ENCODE measurements around the gene EIF2D.
"Not testable (repeated sequence)": the region's sequence is repeated elsewhere in the genome, so short reads cannot be mapped to it uniquely, and the experiment has no call there.

Gene EIF2D

GRCh38 chr1:206635080-206635977, 23.1 kb upstream of the EIF2D start, which contains the start of gene DYRK3:
Gene DYRK3, plus strand, starts transcription at chr1:206635536. Its CDS starts 168 bp downstream, at chr1:206635704.
- DNase-seq = peak; percentile 91

- peak; percentile 80 for DNase-seq
These were observed 22.3 kb upstream of the EIF2D start for GRCh38 chr1:206634365-206635079.

- DNase-seq = no peak
These were observed 21.4 kb upstream of the EIF2D start for GRCh38 chr1:206633708-206634121.

GRCh38 chr1:206631085-206631509, 18.8 kb upstream of the EIF2D start:
- DNase-seq = peak; percentile 3

- no peak for DNase-seq
These were observed 16.7 kb upstream of the EIF2D start for GRCh38 chr1:206628916-206629315.

- DNase-seq = not testable (repeated sequence)
These were observed 14.1 kb upstream of the EIF2D start for GRCh38 chr1:206626396-206626795.

- no peak for DNase-seq
These were observed 2.9 kb downstream of the EIF2D start for GRCh38 chr1:206609229-206609991.

- peak; percentile 59 for DNase-seq
These were observed 4.1 kb downstream of the EIF2D start for GRCh38 chr1:206608108-206608698.

- no peak for DNase-seq
These were observed 5.4 kb downstream of the EIF2D start for GRCh38 chr1:206606867-206607266.

- DNase-seq = no peak
These were observed 7.4 kb downstream of the EIF2D start for GRCh38 chr1:206604861-206605260.

GRCh38 chr1:206600527-206600926, 11.7 kb downstream of the EIF2D start:
- DNase-seq = no peak

GRCh38 chr1:206596319-206596666, 16.0 kb downstream of the EIF2D start:
- no peak for DNase-seq

- DNase-seq = no peak
These were observed 16.5 kb downstream of the EIF2D start for GRCh38 chr1:206595581-206596318.

- DNase-seq = no peak
These were observed 18.8 kb downstream of the EIF2D start for GRCh38 chr1:206593351-206593925.

- DNase-seq = no peak
These were observed 20.6 kb downstream of the EIF2D start for GRCh38 chr1:206591696-206592095.

GRCh38 chr1:206591226-206591625, 21.0 kb downstream of the EIF2D start:
- no peak for DNase-seq

GRCh38 chr1:206590025-206590758, 22.1 kb downstream of the EIF2D start:
- no peak for DNase-seq

- no peak for DNase-seq
These were observed 23.1 kb downstream of the EIF2D start for GRCh38 chr1:206589206-206589605.

GRCh38 chr1:206588492-206588891, 23.8 kb downstream of the EIF2D start:
- DNase-seq = no peak

GRCh38 chr1:206587904-206588303, 24.4 kb downstream of the EIF2D start:
- DNase-seq = no peak

Measured in stimulated activated CD4-positive, alpha-beta T cell treated with anti-CD3 and anti-CD28 coated beads, Interleukin-4, amount 100 ng/mL, for 1 hour (primary cell).